ENCODE results near the gene MTERF4. TPM values are rescaled to one million over a fixed set of nuclear protein-coding genes. Genes with fewer than 3 reads are reported as not detected.

MTERF4 gene
- total and polyA plus RNA-seq, 2 of the 13 experiments (the other 11 are each of a cell fraction or from before 2014, with no cell fraction given), result 50.5 to 59.8 TPM

GRCh38 chr2:241140445-241140840 lies 38.4 kb upstream of the MTERF4 start:
- CTCF ChIA-PET (ENCODE audit: low intra/inter-chr PET ratio, low total read pairs), result no interaction called here
- DNase-seq (ENCODE audit: low spot score) (no peak), ATAC-seq (peak; percentile 15; the same call in 1 of the 3 replicates), FAIRE-seq (no peak)
- Histone ChIP-seq H3K36me3 (replicated peaks in 1 of 2; ENCODE audit: control insufficient read depth in 1 of 2, insufficient read depth in 2 of 2, low read length in 2 of 2) (peaks cover 10 to 14% of the 10 kb centered on the region in 2 experiments), H3K79me2 (ENCODE audit: insufficient read depth, low read length) (peaks cover 2% of the 10 kb centered on the region), H3K27me3 (ENCODE audit: control insufficient read depth in 1 of 2, insufficient read depth in 2 of 2, low read length in 2 of 2) (no peaks in the 10 kb centered on the region), H3K4me2 (ENCODE audit: low read depth, low read length) (no peak overlapping the region), H3K9ac (ENCODE audit: insufficient read depth, low read depth, low read length) (no peak overlapping the region), H2AFZ (ENCODE audit: low read length) (no peak overlapping the region), H3K4me1 (ENCODE audit: insufficient read depth, low read length) (peaks cover 32% of the 10 kb centered on the region), H3K27ac (ENCODE audit: extremely low read length, insufficient read depth, low read length) (peak overlapping the region; percentile 57), H4K20me1 (ENCODE audit: insufficient read depth, low read length) (no peaks in the 10 kb centered on the region), H3K4me3 (replicated peaks in 1 of 3; ENCODE audit: insufficient read depth in 1 of 3, low read depth in 2 of 3, low read length in 3 of 3) (no peak overlapping the region), H3K9me3 (ENCODE audit: low read length) (no peaks in the 10 kb centered on the region)
- in situ Hi-C loops (cut with HindIII; ENCODE audit: extremely low pct_ligation_motif_present, low pct_unique_long_range_greater_than_20kb), result no loop called here
- BruUV-seq (replicated peaks), result no TSS peak
- no peak for TF ChIP-seq DR1 (CRISPR knock-in tag; IDR thresholded peaks at IDR 0.05)
- TF ChIP-seq, protein P1, sequence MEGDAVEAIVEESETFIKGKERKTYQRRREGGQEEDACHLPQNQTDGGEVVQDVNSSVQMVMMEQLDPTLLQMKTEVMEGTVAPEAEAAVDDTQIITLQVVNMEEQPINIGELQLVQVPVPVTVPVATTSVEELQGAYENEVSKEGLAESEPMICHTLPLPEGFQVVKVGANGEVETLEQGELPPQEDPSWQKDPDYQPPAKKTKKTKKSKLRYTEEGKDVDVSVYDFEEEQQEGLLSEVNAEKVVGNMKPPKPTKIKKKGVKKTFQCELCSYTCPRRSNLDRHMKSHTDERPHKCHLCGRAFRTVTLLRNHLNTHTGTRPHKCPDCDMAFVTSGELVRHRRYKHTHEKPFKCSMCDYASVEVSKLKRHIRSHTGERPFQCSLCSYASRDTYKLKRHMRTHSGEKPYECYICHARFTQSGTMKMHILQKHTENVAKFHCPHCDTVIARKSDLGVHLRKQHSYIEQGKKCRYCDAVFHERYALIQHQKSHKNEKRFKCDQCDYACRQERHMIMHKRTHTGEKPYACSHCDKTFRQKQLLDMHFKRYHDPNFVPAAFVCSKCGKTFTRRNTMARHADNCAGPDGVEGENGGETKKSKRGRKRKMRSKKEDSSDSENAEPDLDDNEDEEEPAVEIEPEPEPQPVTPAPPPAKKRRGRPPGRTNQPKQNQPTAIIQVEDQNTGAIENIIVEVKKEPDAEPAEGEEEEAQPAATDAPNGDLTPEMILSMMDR (CRISPR knock-in tag; IDR thresholded peaks at IDR 0.05), result peak; percentile 18; the same call in 1 of the 2 replicates
- intact Hi-C loops (cut with micrococcal nuclease; ENCODE audit: unreplicated experiment), result no loop called here
- WGBS (ENCODE audit: low lambda C conversion rate), result 83% methylated on average over 10 of the region's 10 CpGs
- POLR2A ChIA-PET, result no interaction called here

DNA sequence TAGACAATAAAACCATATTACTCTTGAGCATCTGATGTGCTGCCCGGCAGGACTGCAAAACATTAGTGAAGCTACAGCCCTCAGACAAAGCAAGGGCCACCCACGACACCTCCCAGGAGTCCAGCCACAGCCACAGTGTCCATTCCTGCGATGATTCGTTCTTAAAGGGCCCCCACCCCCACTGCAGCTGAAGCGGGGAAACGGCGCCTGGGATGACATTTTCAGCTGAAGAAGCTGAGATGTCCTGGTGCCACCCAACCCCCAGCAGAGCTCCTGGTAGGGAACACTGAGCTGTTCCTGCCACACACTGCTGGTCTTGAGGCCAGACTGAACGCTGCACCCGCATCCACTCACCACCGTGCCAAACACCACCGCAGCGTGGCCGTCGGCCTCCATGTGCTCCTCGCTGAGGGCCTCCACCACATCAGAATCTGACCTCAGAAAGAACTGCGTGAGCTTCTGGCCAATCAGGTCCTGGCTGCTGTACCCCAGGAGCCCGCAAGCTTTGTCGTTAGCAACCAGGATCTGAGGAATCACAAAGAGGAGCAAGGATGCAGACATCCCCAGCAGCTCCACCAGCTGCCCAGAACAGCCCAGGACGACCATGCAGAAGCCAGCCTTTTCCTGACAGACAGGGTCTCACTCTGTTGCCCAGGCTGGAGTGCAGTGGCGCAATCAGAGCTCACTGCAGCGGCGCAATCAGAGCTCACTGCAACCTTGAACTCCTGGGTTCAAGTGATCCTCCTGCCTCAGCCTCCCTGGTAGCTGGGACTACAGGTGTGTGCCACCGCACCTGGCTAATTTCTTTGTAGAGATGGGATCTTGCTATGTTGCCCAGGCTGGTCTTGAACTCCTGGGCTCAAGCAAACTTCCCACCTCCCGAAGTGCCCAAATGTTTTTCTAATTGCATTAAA lies 37.7 kb upstream of the MTERF4 start:
- POLR2A ChIA-PET, result no interaction called here
- no peaks in the 10 kb centered on the region for H3K27me3 ChIP-seq (ENCODE audit: control insufficient read depth in 1 of 2, insufficient read depth in 2 of 2, low read length in 2 of 2)
- no peak overlapping the region for H3K9ac ChIP-seq (ENCODE audit: insufficient read depth, low read depth, low read length)
- no peak for DNase-seq (ENCODE audit: low spot score)
- H3K9me3 ChIP-seq (ENCODE audit: low read length), result no peaks in the 10 kb centered on the region
- no peak for TF ChIP-seq ZFP1 (CRISPR knock-in tag; IDR thresholded peaks at IDR 0.05)
- no peak for TF ChIP-seq HES4 (CRISPR knock-in tag; IDR thresholded peaks at IDR 0.05; ENCODE audit: borderline replicate concordance)
- no peak for TF ChIP-seq ATF7-NPFF (CRISPR knock-in tag; IDR thresholded peaks at IDR 0.05; ENCODE audit: low read depth)
- TF ChIP-seq, protein P2, sequence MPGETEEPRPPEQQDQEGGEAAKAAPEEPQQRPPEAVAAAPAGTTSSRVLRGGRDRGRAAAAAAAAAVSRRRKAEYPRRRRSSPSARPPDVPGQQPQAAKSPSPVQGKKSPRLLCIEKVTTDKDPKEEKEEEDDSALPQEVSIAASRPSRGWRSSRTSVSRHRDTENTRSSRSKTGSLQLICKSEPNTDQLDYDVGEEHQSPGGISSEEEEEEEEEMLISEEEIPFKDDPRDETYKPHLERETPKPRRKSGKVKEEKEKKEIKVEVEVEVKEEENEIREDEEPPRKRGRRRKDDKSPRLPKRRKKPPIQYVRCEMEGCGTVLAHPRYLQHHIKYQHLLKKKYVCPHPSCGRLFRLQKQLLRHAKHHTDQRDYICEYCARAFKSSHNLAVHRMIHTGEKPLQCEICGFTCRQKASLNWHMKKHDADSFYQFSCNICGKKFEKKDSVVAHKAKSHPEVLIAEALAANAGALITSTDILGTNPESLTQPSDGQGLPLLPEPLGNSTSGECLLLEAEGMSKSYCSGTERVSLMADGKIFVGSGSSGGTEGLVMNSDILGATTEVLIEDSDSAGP (CRISPR knock-in tag; IDR thresholded peaks at IDR 0.05; ENCODE audit: borderline replicate concordance), result 0 out of 2 replicates have a peak, but pooled peaks have one; percentile 22
- TF ChIP-seq ZNF703 (CRISPR knock-in tag; IDR thresholded peaks at IDR 0.05; ENCODE audit: borderline replicate concordance), result no peak
- peak; percentile 89 for TF ChIP-seq ZNF121 (CRISPR knock-in tag; IDR thresholded peaks at IDR 0.05)
- no peak for TF ChIP-seq ZFP36L2 (CRISPR knock-in tag; IDR thresholded peaks at IDR 0.05)
- no peak overlapping the region for H3K4me3 ChIP-seq (replicated peaks in 1 of 3; ENCODE audit: insufficient read depth in 1 of 3, low read depth in 2 of 3, low read length in 3 of 3)
- no peak overlapping the region for H2AFZ ChIP-seq (ENCODE audit: low read length)
- no peak for FAIRE-seq
- no peak overlapping the region for H3K4me2 ChIP-seq (ENCODE audit: low read depth, low read length)
- intact Hi-C loops (cut with micrococcal nuclease; ENCODE audit: unreplicated experiment), result no loop called here
- in situ Hi-C loops (cut with HindIII; ENCODE audit: extremely low pct_ligation_motif_present, low pct_unique_long_range_greater_than_20kb), result no loop called here
- H3K4me1 ChIP-seq (ENCODE audit: insufficient read depth, low read length), result peaks cover 38% of the 10 kb centered on the region
- peaks cover 10 to 14% of the 10 kb centered on the region in 2 experiments for H3K36me3 ChIP-seq (replicated peaks in 1 of 2; ENCODE audit: control insufficient read depth in 1 of 2, insufficient read depth in 2 of 2, low read length in 2 of 2)
- CTCF ChIA-PET (ENCODE audit: low intra/inter-chr PET ratio, low total read pairs), result no interaction called here
- H3K79me2 ChIP-seq (ENCODE audit: insufficient read depth, low read length), result peaks cover 2% of the 10 kb centered on the region
- WGBS (ENCODE audit: low lambda C conversion rate), result 96% methylated on average over 21 of the region's 24 CpGs
- H4K20me1 ChIP-seq (ENCODE audit: insufficient read depth, low read length), result no peaks in the 10 kb centered on the region
- peak overlapping the region; percentile 57 for H3K27ac ChIP-seq (ENCODE audit: extremely low read length, insufficient read depth, low read length)
- BruUV-seq (replicated peaks), result no TSS peak
- no peak for ATAC-seq
